Measurements from ENCODE around the gene TRIM49. TPM values are rescaled to one million over a fixed set of nuclear protein-coding genes. Genes with fewer than 3 reads are reported as not detected.
"Not testable (repeated sequence)": the region's sequence is repeated elsewhere in the genome, so short reads cannot be mapped to it uniquely, and the experiment has no call there.

The TRIM49 gene

GRCh38 chr11:89785726-89786125 is 22.6 kb downstream of the TRIM49 start:
- no CpG with 5 or more reads among the region's 27 CpGs for WGBS (ENCODE audit: extremely low coverage, insufficient coverage, low lambda C conversion rate)
- H3K4me2 ChIP-seq (ENCODE audit: low read length); H3K27ac ChIP-seq (ENCODE audit: low read depth, low read length); H2BK120ac ChIP-seq (ENCODE audit: low read depth, low read length); H4K8ac ChIP-seq (ENCODE audit: low read depth, low read length); H3K18ac ChIP-seq (ENCODE audit: low read length); H3K9ac ChIP-seq (ENCODE audit: low read length); H3K4ac ChIP-seq (ENCODE audit: low read depth, low read length); H3K36me3 ChIP-seq (ENCODE audit: control insufficient read depth, insufficient read depth, low read length); H3K79me1 ChIP-seq (ENCODE audit: low read length); H3K79me2 ChIP-seq (ENCODE audit: control insufficient read depth, insufficient read depth, low read length); H3K4me3 ChIP-seq (ENCODE audit: low read length); DNase-seq; H3K4me1 ChIP-seq (ENCODE audit: control insufficient read depth, low read depth, low read length); H3K56ac ChIP-seq (ENCODE audit: low read length); H2AK5ac ChIP-seq (ENCODE audit: low read length); H3K27me3 ChIP-seq (ENCODE audit: insufficient read depth, low read length, poor library complexity); H3K23ac ChIP-seq (ENCODE audit: low read length); H2BK5ac ChIP-seq (ENCODE audit: low read length); H2BK15ac ChIP-seq (replicated peaks; ENCODE audit: low read depth); H4K5ac ChIP-seq (ENCODE audit: low read length): not testable (repeated sequence)

DNA sequence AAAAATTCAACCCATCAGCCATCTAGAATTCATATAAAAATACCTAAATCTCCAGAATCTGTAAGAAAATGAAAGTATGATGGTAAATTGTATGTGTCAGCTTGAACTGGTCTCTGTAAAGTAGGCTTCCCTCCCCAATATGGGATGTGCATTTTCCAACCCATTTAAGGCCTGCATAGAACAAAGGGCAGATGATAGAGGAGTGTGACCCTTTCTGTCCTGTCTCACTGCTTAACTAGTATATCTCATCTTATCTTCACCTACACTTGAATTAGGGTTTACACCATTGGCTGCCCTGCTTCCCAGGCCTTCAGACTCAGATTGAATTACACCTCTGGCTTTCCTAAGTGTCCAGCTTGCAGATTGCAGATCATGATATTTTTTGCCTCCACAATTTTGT is 57.6 kb downstream of the TRIM49 start:
- not testable (repeated sequence) for H2BK5ac ChIP-seq (ENCODE audit: low read length); H3K27me3 ChIP-seq (ENCODE audit: insufficient read depth, low read length, poor library complexity)

More for the DNA sequence above, 57.6 kb downstream of the TRIM49 start:
- H3K4me1 ChIP-seq (ENCODE audit: control insufficient read depth, low read depth, low read length); DNase-seq; H3K79me1 ChIP-seq (ENCODE audit: low read length); H4K8ac ChIP-seq (ENCODE audit: low read depth, low read length); H3K36me3 ChIP-seq (ENCODE audit: control insufficient read depth, insufficient read depth, low read length); H2AK5ac ChIP-seq (ENCODE audit: low read length); H3K79me2 ChIP-seq (ENCODE audit: control insufficient read depth, insufficient read depth, low read length); H3K4me2 ChIP-seq (ENCODE audit: low read length); H2BK15ac ChIP-seq (replicated peaks; ENCODE audit: low read depth); H4K5ac ChIP-seq (ENCODE audit: low read length); H3K4me3 ChIP-seq (ENCODE audit: low read length); H3K23ac ChIP-seq (ENCODE audit: low read length); H3K9ac ChIP-seq (ENCODE audit: low read length); H3K4ac ChIP-seq (ENCODE audit: low read depth, low read length); H3K27ac ChIP-seq (ENCODE audit: low read depth, low read length); H3K18ac ChIP-seq (ENCODE audit: low read length); H3K56ac ChIP-seq (ENCODE audit: low read length); H2BK120ac ChIP-seq (ENCODE audit: low read depth, low read length): not testable (repeated sequence)

Small RNA genes lying within 50 kb of the gene (small RNA-seq; reads per million reads assigned to genes)
- gene AP003122.3 (ENCODE audit: insufficient read depth): not detected

All from mesendoderm (in vitro differentiated cells).